GM21723 (cell line): ENCODE results near the gene ZNF135.

Experiments used
- ATAC-seq: cut with Tn5 transposase; IDR thresholded peaks from one replicate; pipeline ENCODE4 v1.9.1; 2021; ENCODE audit warnings: mild to moderate bottlenecking, moderate library complexity; ENCODE audit not compliant: unreplicated experiment

The ZNF135 gene

GRCh38 chr19:58045411-58046050, 13.6 kb upstream of the ZNF135 start:
- ATAC-seq = no peak

DNA sequence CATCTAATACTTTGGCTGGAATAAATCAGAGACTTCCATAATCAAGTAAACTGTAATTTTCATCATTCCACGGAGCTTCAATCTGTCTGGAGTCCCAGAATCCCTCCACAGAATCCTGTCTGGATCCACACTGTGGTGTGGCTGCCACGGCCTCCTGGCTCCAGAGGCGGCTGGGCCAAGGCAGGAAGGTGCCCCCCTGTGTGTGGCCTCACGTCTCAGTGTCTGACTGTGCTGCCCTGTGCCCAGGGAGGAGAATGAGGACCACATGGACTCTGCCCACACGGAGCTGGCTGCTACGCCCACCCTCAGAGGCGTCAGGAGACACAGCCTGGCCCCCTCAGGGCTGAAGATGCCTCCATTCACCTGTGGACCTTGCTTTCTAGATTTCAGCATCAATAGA, 12.2 kb upstream of the ZNF135 start:
- no peak for ATAC-seq

- no peak for ATAC-seq
Measured at GRCh38 chr19:58047672-58048071, 11.4 kb upstream of the ZNF135 start.

GRCh38 chr19:58052256-58052655, 6.8 kb upstream of the ZNF135 start:
- ATAC-seq = no peak

DNA sequence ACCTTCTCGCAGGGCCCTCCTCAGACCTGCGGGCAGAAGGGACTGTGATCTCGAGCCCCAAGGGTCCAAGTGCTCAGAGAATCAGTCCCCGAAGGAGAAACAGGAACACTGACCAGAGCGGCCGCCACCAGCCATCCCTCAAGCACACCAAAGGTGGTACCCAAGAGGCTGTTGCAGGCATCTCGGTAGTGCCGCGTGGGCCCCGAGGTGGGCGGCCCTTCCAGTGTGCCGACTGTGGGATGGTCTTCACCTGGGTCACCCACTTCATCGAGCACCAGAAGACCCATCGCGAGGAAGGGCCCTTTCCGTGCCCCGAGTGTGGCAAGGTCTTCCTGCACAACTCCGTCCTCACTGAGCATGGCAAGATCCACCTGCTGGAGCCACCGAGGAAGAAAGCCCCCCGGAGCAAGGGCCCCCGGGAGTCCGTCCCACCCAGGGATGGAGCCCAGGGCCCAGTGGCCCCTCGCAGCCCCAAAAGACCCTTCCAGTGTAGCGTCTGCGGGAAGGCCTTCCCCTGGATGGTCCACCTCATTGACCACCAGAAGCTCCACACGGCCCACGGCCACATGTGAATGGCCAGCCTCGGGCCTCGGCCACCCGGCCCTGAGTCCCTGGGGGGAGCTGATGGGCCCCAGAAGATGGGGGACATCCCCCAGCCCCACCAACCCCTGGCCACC, 5.5 kb upstream of the ZNF135 start:
- ATAC-seq = no peak

GRCh38 chr19:58054901-58055874, 3.9 kb upstream of the ZNF135 start:
- no peak for ATAC-seq

DNA sequence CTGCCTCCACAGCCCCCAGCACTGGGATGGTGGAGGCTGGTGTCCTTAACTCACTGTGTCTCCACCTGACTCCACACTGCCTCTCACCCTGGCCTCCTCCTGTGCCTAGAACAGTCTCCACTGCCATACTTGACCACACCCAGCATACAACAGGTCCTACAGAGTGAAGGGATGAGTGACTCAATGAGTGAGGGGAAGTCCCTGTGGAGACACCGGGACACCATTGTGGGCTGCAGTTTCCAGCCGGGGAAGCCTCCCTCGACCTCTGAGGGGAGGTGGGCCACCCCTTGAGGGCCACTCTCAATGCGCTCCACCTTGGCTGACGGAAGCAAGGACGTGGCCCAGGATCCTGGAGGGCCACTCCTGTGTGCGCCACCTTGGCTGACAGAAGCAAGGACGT, 2.8 kb upstream of the ZNF135 start:
- ATAC-seq = no peak

DNA sequence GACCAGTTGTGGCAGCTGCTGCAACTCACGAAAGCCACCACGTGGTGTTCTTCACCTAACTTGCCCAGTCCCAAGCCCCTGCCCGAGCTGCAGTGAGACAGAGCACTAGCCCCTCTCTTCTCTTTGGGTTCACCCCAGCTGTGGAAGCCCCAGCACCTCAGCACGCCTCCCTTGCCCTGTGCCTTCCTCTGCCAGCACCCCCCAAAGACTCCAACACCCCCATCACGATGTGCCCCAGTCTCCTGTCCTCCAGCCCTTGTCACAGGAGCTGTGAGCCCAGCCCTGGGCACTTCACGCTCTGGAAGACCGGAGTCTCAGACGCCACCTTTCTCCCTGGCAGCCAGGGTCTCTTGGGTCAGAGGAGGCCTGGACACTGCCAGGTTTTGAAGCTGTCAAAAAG, 2.2 kb upstream of the ZNF135 start:
- ATAC-seq = no peak

GRCh38 chr19:58058467-58058866, 615 bp upstream of the ZNF135 start:
- no peak for ATAC-seq

DNA sequence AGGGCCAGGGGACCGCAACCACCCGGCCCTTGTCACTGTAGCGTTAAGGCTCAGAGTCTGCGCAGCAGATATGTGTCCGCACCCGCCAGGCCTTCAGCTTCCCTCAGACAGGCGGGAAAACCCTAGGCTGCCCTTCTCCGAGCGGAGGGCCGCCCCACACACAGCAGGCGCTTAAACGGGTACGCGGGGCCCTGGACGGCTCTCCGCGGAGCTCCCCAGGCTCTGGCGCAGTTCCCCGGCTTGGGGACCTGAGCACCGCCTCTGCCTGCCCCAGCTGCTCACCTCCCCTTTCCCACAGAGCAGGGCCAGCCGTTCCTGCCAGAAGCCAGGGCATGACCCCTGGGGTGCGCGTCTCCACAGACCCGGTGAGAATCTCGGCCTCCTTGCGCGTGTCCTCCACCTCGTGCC, 593 bp downstream of the ZNF135 start:
- ATAC-seq = no peak

DNA sequence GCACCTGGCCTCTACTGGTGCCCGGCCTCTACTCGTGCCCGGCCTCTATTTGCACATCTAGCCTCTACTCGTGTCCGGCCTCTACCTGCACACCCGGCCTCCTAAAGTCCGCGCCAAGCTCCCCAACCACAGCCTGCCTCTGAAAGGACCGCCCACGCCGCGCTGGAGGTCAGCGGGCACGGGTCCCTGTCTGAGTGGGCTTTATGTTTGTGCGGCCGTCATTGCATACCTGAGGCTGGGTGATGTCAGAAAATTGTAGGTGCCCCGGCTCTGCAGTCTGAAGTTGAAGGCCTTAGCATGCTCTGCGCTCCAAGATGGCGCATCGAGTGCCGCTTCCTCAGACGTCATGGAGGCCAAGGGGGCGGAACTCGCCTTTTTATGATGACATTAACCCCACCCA, 1.1 kb downstream of the ZNF135 start:
- ATAC-seq = no peak

DNA sequence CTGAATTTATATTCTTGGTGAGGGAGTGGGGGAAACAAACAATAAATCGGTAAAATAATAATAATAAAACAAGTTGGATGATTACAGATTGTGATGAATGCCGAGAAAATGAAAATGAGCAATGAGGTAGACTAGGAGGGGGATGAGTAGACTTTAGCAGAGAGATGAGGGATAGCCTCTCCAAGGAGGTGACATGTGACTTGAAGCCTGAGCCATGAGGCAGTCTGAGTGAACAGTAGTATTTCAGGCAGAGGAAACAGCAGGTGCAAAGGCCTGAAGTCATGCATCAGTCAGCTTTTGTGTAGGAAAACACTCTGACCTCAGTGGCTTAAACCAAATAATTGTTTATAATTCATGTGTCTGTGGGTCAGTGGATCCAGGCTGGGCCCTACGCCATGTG, 4.6 kb downstream of the ZNF135 start:
- ATAC-seq = no peak

- ATAC-seq = no peak
Measured at GRCh38 chr19:58067240-58067912, 8.3 kb downstream of the ZNF135 start.

DNA sequence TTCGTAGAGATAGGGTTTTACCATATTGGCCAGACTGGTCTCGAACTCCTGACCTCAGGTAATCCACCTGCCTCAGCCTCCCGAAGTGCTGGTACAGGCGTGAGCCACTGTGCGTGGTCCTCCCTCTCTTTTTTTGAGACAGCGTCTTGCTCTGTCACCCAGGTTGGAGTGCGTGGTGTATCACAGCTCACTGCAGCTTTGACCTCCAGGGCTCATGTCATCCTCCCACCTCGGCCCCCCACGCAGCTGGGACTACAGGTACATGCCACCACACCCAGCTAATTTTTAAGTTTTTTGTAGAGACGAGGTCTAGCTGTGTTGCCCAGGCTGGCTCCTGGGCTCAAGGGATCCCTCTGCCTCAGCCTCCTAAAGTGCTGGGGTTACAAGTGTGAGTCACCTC, 20.7 kb downstream of the ZNF135 start:
- ATAC-seq = no peak

- no peak for ATAC-seq
Measured at GRCh38 chr19:58083021-58083420, 23.9 kb downstream of the ZNF135 start.

- ATAC-seq = no peak
Measured at GRCh38 chr19:58084596-58085347, 25.7 kb downstream of the ZNF135 start.

- ATAC-seq = no peak
Measured at GRCh38 chr19:58085348-58085875, 26.3 kb downstream of the ZNF135 start.

DNA sequence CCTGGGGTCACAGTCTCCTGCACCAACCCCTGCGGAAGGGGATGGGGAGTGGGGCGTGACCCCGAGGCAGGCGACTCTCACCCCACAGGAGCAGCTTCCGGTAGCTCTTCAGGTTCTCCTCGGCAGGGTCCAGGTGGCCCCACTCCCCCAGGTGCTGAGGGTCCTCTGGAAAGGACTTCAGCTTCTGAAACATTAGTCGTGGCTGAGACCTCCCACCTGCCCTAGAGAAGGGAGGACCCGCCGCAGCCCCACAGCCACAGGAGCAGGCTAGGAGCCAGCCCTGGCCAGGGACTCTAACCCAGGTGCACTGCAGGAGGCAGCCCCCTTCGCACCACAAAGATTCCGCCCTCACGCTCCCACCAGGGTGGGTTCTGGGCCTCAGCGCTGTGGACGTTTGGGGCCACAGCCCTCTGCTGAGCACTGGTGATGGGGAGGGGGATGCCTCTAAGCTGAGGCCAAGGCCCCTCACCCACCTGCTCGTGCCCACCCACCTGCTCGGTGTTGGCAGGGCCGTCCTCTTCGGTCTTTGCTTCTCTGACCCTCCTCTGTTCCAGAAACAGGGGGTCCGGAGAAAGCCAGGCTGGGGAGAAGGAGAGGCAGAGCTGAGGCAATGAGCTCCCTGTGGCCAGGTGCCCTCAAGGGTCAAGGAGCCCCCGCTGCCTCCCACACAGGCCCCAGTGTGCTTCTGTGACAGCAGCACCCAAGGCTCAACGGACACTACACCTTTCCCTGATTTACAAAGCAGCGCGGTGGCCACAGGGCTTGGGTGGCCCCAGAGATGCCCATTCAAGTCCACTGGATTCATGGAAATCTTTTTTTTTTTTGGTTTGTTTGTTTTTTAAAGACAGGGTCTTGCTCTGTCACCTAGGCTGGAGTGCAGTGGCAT, 28.0 kb downstream of the ZNF135 start:
- no peak for ATAC-seq

GRCh38 chr19:58088521-58089052, 29.5 kb downstream of the ZNF135 start:
- no peak for ATAC-seq
